Endothelial cell of umbilical vein (primary cell): Measurements from ENCODE around the gene CALHM5. TPM values are rescaled to one million over a fixed set of nuclear protein-coding genes. Genes with fewer than 3 reads are reported as not detected.

Source experiments
- BruUV-seq: library from RNA; stranded (reverse); fragments of 400-500 nt; replicated peaks from 2 replicates; lab custom pipeline; 2021; lab: Mats Ljungman, UMichigan
- CTCF ChIA-PET: fragments of 300-600, 350-600 bp; sonication (Branson Sonifier 250); formaldehyde crosslinking; loops from one replicate; lab custom pipeline; 2021; ENCODE audit warnings: antibody characterized with exemption, inconsistent platforms; lab: Charles Lee
- POLR2A ChIA-PET: fragments of 300-600, 350-600 bp; sonication (Branson Sonifier 250); formaldehyde crosslinking; loops from one replicate; lab custom pipeline; 2021; ENCODE audit warnings: antibody characterized with exemption, inconsistent platforms; lab: Charles Lee
- DNase-seq: peaks from one replicate; pipeline ENCODE4 v3.0.0-alpha.2; 2011; ENCODE audit warnings: low read depth, low spot score
- FAIRE-seq: peaks from 2 replicates; lab custom pipeline; 2011; peaks lifted over from hg19 to GRCh38; lab: Jason Lieb, UNC
- H2AFZ ChIP-seq: 2 replicates; pipeline ENCODE4 v1.6.0; 2012; ENCODE audit warnings: low read depth, low read length, control low read depth, inconsistent platforms
- H3K27ac ChIP-seq: 2 replicates; pipeline ENCODE4 v1.5.1; 2011; ENCODE audit warnings: low read depth, mild to moderate bottlenecking, control low read depth, low read length, moderate library complexity; ENCODE audit not compliant: insufficient read depth
- H3K27me3 ChIP-seq, 2 experiments: 2 replicates each; pipeline versions ENCODE4 v1.6.0 to v1.6.1; 2011; ENCODE audit warnings: low read length in 2 of 2, mixed read lengths in 1 of 2; ENCODE audit not compliant: control insufficient read depth in 2 of 2, insufficient read depth in 2 of 2
- H3K36me3 ChIP-seq, 2 experiments: 2 replicates in 1 of 2; 3 replicates in 1 of 2; pipeline ENCODE4 v1.5.1; 2011; ENCODE audit warnings: low read length in 2 of 2, mild to moderate bottlenecking in 1 of 2, moderate library complexity in 1 of 2; ENCODE audit not compliant: control insufficient read depth in 2 of 2, insufficient read depth in 2 of 2; ENCODE audit errors: extremely low read depth in 1 of 2
- H3K4me1 ChIP-seq: 3 replicates; pipeline ENCODE4 v1.5.1; 2011; ENCODE audit warnings: mild to moderate bottlenecking, low read length; ENCODE audit not compliant: control insufficient read depth, insufficient read depth; ENCODE audit errors: extremely low read depth
- H3K4me2 ChIP-seq: 2 replicates; pipeline ENCODE4 v1.6.1; 2011; ENCODE audit warnings: low read length, control low read depth, mixed read lengths; ENCODE audit not compliant: insufficient read depth
- H3K4me3 ChIP-seq, 3 experiments: fragments of 200-600 bp in 1 of 3; sonication (generic), shearing (Covaris generic) in 1 of 3; replicated peaks in 1 of 3; 2 replicates each; pipeline ENCODE4 v1.5.1; 2011 to 2016; ENCODE audit warnings: control low read depth in 3 of 3, low read length in 3 of 3, mild to moderate bottlenecking in 2 of 3, inconsistent platforms in 1 of 3, low read depth in 1 of 3, moderate library complexity in 1 of 3; ENCODE audit not compliant: insufficient read depth in 1 of 3
- H3K79me2 ChIP-seq: 2 replicates; pipeline ENCODE4 v1.6.0; 2012; ENCODE audit warnings: low read length, inconsistent platforms; ENCODE audit not compliant: control insufficient read depth, insufficient read depth
- H3K9ac ChIP-seq: replicated peaks from 2 replicates; pipeline ENCODE3; 2011; ENCODE audit warnings: low read length, control low read depth; ENCODE audit not compliant: insufficient read depth; ENCODE audit errors: extremely low read depth
- H3K9me1 ChIP-seq: replicated peaks from 3 replicates; pipeline ENCODE4 v1.6.0; 2011; ENCODE audit warnings: mild to moderate bottlenecking, low read length; ENCODE audit not compliant: control insufficient read depth, insufficient read depth; ENCODE audit errors: extremely low read depth
- H3K9me3 ChIP-seq: replicated peaks from 2 replicates; pipeline ENCODE4 v1.5.1; 2012; ENCODE audit warnings: low read length, inconsistent platforms; ENCODE audit not compliant: control insufficient read depth, insufficient read depth
- H4K20me1 ChIP-seq: replicated peaks from 2 replicates; pipeline ENCODE3; 2011; ENCODE audit warnings: mild to moderate bottlenecking, low read length; ENCODE audit not compliant: control insufficient read depth, insufficient read depth; ENCODE audit errors: extremely low read depth
- CTCF ChIP-seq, 2 donors: IDR thresholded peaks; 1 replicate in 1 of 2; 2 replicates in 1 of 2; pipeline ENCODE4 v1.5.1; 2011; ENCODE audit warnings: low read length in 2 of 2, mild to moderate bottlenecking in 2 of 2, moderate library complexity in 2 of 2, control low read depth in 1 of 2, inconsistent platforms in 1 of 2, low read depth in 1 of 2; ENCODE audit not compliant: insufficient read depth in 1 of 2; ENCODE audit errors: extremely low read depth in 1 of 2
- EZH2 ChIP-seq: IDR thresholded peaks from 2 replicates; pipeline ENCODE4 v1.6.1; 2012; ENCODE audit warnings: borderline replicate concordance, low read depth, mild to moderate bottlenecking, moderate library complexity, low read length, inconsistent platforms; ENCODE audit not compliant: severe bottlenecking
- FOS ChIP-seq: IDR thresholded peaks from 2 replicates; pipeline ENCODE4 v1.6.1; 2011; ENCODE audit warnings: mild to moderate bottlenecking, low read length, moderate library complexity, borderline replicate concordance; ENCODE audit not compliant: insufficient read depth
- GATA2 ChIP-seq: IDR thresholded peaks from 2 replicates; pipeline ENCODE4 v1.7.0; 2011; ENCODE audit warnings: low read depth, mild to moderate bottlenecking, moderate library complexity, mixed read lengths, low read length; ENCODE audit not compliant: insufficient read length, insufficient read depth
- JUN ChIP-seq: IDR thresholded peaks from 2 replicates; pipeline ENCODE4 v1.6.1; 2011; ENCODE audit warnings: borderline replicate concordance, low read depth; ENCODE audit not compliant: insufficient read length, insufficient read depth
- MYC ChIP-seq: IDR thresholded peaks from one replicate; pipeline ENCODE4 v1.6.1; 2011; ENCODE audit warnings: mild to moderate bottlenecking, low read depth, low read length
- POLR2A ChIP-seq: IDR thresholded peaks from 2 replicates; pipeline ENCODE4 v1.6.1; 2012; ENCODE audit warnings: low read depth, mild to moderate bottlenecking, control low read depth, low read length
- POLR2AphosphoS5 ChIP-seq: IDR thresholded peaks from 2 replicates; pipeline ENCODE4 v1.6.1; 2012; ENCODE audit warnings: low read depth, mild to moderate bottlenecking, control low read depth, low read length, moderate library complexity; ENCODE audit not compliant: insufficient read depth
- dilution Hi-C: fragments of 300-500 bp; cut with MboI; formaldehyde crosslinking; loops from one replicate; pipeline ENCODE4 v1.15.0; 2019; ENCODE audit warnings: low sequenced_read_pairs; ENCODE audit not compliant: extremely low pct_ligation_motif_present
- intact Hi-C: fragments of 100-400 bp; cut with micrococcal nuclease; formaldehyde crosslinking; loops from one replicate; pipeline ENCODE4 v1.10.0; 2022
- polyA plus RNA-seq, 4 experiments: library from polyadenylated mRNA; depleted of rRNA in 3 of 4; stranded (reverse) in 3 of 4; unstranded in 1 of 4; fragments of >200 nt; gene quantifications; 2 replicates each; pipeline versions ENCODE4 v1.2.1 to v1.2.3, GENCODE V29; 2011 to 2012; ENCODE audit warnings: missing spikeins in 1 of 4
- total RNA-seq: library from RNA; stranded (reverse); gene quantifications from 2 replicates; pipeline ENCODE4 v1.2.3, GENCODE V29; 2021
- TF ChIP-seq, protein P1 (sequence below): IDR thresholded peaks from 2 replicates; pipeline ENCODE4 v1.6.1; 2011; ENCODE audit not compliant: insufficient read depth, insufficient read length

The CALHM5 gene
- total and polyA plus RNA-seq, 2 donors (not counting 3 experiments of a cell fraction or from before 2014, with no cell fraction given) = 4.5 to 6.6 TPM

GRCh38 chr6:116475141-116475540 is 36.3 kb upstream of the CALHM5 start:
- ChIA-PET POLR2A (no interaction called here), CTCF (no interaction called here)
- H3K4me3 ChIP-seq = no peak overlapping the region
- H3K4me1 ChIP-seq = no peaks in the 10 kb centered on the region
- TF ChIP-seq MYC = no peak
- no peak for TF ChIP-seq POLR2AphosphoS5
- TF ChIP-seq CTCF (IDR thresholded peaks at IDR 0.05; ENCODE audit: extremely low read depth in 1 of 2, insufficient read depth in 1 of 2, low read depth in 1 of 2, low read length in 2 of 2) = no peak
- TF ChIP-seq EZH2 = no peak
- TF ChIP-seq, protein P1, sequence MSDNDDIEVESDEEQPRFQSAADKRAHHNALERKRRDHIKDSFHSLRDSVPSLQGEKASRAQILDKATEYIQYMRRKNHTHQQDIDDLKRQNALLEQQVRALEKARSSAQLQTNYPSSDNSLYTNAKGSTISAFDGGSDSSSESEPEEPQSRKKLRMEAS = no peak
- TF ChIP-seq FOS = no peak
- no peak for TF ChIP-seq JUN
- no peak for TF ChIP-seq POLR2A
- TF ChIP-seq GATA2 = no peak
- H3K9me1 ChIP-seq = no peaks in the 10 kb centered on the region
- dilution Hi-C loops (no loop called here), intact Hi-C loops (no loop called here)
- H3K9me3 ChIP-seq = no peaks in the 10 kb centered on the region
- H3K9ac ChIP-seq = no peak overlapping the region
- no TSS peak for BruUV-seq
- FAIRE-seq (no peak), DNase-seq (no peak)
- no peaks in the 10 kb centered on the region for H4K20me1 ChIP-seq
- no peaks in the 10 kb centered on the region for H3K27me3 ChIP-seq
- no peaks in the 10 kb centered on the region for H3K36me3 ChIP-seq
- H3K27ac ChIP-seq = no peak overlapping the region
- no peaks in the 10 kb centered on the region for H3K79me2 ChIP-seq
- H2AFZ ChIP-seq = no peak overlapping the region
- no peak overlapping the region for H3K4me2 ChIP-seq
